22Rv1 (cell line): ENCODE data around the gene DUSP15.

ENCODE experiments used
- H3K27ac ChIP-seq: fragments of 450-650 bp; 2 replicates; pipeline ENCODE4 v1.5.1; 2017
- ZFX ChIP-seq: fragments of 450-650 bp; IDR thresholded peaks from 2 replicates; pipeline ENCODE4 v1.6.1; 2017; ENCODE audit warnings: antibody characterized with exemption, borderline replicate concordance
- TF ChIP-seq, protein P1 (sequence below): fragments of 450-650 bp; IDR thresholded peaks from 2 replicates; pipeline ENCODE4 v1.5.1; 2017; ENCODE audit warnings: mild to moderate bottlenecking

The DUSP15 gene

GRCh38 chr20:31881945-31882344 lies 11.6 kb upstream of the DUSP15 start:
- H3K27ac ChIP-seq: no peak overlapping the region
- TF ChIP-seq, protein P1, sequence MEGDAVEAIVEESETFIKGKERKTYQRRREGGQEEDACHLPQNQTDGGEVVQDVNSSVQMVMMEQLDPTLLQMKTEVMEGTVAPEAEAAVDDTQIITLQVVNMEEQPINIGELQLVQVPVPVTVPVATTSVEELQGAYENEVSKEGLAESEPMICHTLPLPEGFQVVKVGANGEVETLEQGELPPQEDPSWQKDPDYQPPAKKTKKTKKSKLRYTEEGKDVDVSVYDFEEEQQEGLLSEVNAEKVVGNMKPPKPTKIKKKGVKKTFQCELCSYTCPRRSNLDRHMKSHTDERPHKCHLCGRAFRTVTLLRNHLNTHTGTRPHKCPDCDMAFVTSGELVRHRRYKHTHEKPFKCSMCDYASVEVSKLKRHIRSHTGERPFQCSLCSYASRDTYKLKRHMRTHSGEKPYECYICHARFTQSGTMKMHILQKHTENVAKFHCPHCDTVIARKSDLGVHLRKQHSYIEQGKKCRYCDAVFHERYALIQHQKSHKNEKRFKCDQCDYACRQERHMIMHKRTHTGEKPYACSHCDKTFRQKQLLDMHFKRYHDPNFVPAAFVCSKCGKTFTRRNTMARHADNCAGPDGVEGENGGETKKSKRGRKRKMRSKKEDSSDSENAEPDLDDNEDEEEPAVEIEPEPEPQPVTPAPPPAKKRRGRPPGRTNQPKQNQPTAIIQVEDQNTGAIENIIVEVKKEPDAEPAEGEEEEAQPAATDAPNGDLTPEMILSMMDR: no peak
- TF ChIP-seq ZFX: no peak

GRCh38 chr20:31879143-31879987 lies 9.0 kb upstream of the DUSP15 start:
- H3K27ac ChIP-seq: peak overlapping the region; percentile 53

DNA sequence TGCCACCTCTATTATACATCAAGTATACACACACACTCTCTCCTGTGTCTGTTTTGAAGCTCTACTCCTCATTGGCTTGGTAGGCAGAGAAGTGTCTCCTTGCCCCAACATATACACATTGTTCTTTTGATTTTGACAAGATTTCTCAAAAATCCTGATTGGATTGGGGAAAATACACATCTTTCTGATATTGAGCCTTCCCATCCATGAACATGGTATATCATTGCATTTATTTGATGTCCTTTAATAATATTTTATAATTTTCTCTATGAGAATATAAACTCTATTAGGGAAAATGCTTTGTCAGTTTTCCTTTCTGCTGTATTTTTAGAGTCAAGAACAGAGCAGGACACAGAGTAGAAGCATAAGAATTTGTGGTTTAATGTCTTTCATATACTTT lies 7.4 kb upstream of the DUSP15 start:
- TF ChIP-seq, protein P1: no peak
- no peak overlapping the region for H3K27ac ChIP-seq

More at GRCh38 chr20:31879143-31879987, 9.0 kb upstream of the DUSP15 start:
- no peak for TF ChIP-seq ZFX
- TF ChIP-seq, protein P1: no peak

DNA sequence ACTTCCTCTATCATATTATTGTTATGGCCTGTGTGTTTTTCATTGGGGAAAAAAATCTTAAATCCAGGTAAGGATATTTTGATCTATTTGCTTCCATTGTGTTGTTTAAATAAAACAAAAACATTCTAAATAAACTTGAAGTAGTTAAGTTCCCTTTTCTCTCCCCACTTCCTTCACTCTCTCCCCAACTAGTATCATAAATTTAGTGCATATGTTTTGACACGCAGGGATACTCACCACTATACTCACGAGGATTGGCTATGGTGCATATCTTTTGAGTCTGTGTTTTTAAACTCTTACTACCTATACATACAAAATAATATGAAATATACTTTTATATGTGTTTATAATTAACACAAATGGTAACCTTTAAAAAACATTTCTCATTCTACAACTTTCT lies 5.3 kb upstream of the DUSP15 start:
- no peak overlapping the region for H3K27ac ChIP-seq
- TF ChIP-seq ZFX: no peak
- TF ChIP-seq, protein P1: no peak

DNA sequence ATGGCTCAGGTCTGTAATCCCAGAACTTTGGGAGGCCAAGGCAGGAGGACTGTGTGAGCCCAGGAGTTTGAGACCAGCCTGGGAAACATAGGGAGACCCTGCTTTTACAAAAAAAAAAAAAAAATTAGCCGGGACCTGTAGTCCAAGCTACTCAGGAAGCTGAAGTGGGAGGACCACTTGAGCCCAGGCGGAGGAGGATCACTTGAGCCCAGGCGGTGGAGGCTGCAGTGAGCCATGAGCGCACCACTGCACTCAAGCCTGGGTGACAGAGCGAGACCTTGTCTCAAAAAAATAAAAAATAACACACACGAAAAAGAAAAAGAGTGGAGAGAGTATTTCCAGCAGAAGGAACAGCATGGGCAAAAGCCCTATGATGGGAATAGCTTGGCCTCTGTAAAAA lies 2.1 kb upstream of the DUSP15 start:
- H3K27ac ChIP-seq: no peak overlapping the region

GRCh38 chr20:31871618-31871954 lies 1.3 kb upstream of the DUSP15 start:
- H3K27ac ChIP-seq: no peak overlapping the region

More for the DNA sequence above, 2.1 kb upstream of the DUSP15 start:
- no peak for TF ChIP-seq ZFX
- TF ChIP-seq, protein P1: no peak

More at GRCh38 chr20:31871618-31871954, 1.3 kb upstream of the DUSP15 start:
- TF ChIP-seq, protein P1: no peak
- no peak for TF ChIP-seq ZFX
